WTC11 (cell line): ENCODE measurements around the gene SBF1.

Experiments
- HMGA2 ChIP-seq: fragments of 250-450 bp; sonication (Bioruptor Pico); IDR thresholded peaks from 2 replicates; pipeline ENCODE4 v1.4.0; 2021; ENCODE audit warnings: mild to moderate bottlenecking, moderate library complexity
- JAZF1 ChIP-seq: fragments of 250-450 bp; sonication (Bioruptor Pico); IDR thresholded peaks from 2 replicates; pipeline ENCODE4 v1.9.0; 2021; ENCODE audit warnings: moderate library complexity, mild to moderate bottlenecking, inconsistent platforms
- NR2C2 ChIP-seq: sonication (generic); formaldehyde crosslinking; IDR thresholded peaks from 2 replicates; pipeline ENCODE4 v1.8.0; 2022; ENCODE audit warnings: mild to moderate bottlenecking, missing genetic modification reagents
- SP1 ChIP-seq: sonication (generic); formaldehyde crosslinking; conservative IDR thresholded peaks from 2 replicates; pipeline ENCODE4 v1.8.1; 2022; ENCODE audit warnings: missing genetic modification reagents
- TF ChIP-seq, protein P1 (sequence below): fragments of 200-600 bp; IDR thresholded peaks from 2 replicates; pipeline ENCODE4 v1.8.0; 2022; ENCODE audit warnings: antibody characterized with exemption
- TF ChIP-seq, protein P2 (sequence below): sonication (generic); formaldehyde crosslinking; IDR thresholded peaks from 2 replicates; pipeline ENCODE4 v1.8.1; 2023; ENCODE audit warnings: mild to moderate bottlenecking, missing genetic modification reagents, moderate library complexity
- TF ChIP-seq, protein P3 (sequence below): sonication (generic); formaldehyde crosslinking; IDR thresholded peaks from 2 replicates; pipeline ENCODE4 v1.8.1; 2022; ENCODE audit warnings: low read depth, mild to moderate bottlenecking, moderate library complexity, missing genetic modification reagents, borderline replicate concordance
- TF ChIP-seq, protein P4 (sequence below): sonication (generic); formaldehyde crosslinking; IDR thresholded peaks from 2 replicates; pipeline ENCODE4 v1.8.0; 2022; ENCODE audit warnings: mild to moderate bottlenecking, missing genetic modification reagents

DNA sequence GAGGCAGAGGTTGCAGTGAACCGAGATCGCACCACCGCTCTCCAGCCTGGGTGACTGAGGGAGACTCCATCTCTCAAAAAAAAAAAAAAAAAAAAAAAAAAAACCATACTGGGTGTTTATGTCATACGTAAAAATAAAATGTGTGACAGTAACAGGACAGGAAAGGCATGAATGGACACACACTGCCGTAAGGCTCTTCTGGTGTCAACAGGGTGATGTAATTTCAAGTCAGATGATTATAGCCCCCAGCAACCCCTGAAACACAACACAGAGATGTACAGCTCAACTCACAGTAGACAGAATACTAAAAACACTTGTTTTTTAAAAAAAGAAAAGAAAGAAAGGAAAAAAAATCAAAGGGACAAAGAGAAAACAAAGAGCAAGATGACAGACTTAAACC lies 22.2 kb downstream of the SBF1 start:
- no peak for TF ChIP-seq HMGA2 (CRISPR knock-in tag)
- TF ChIP-seq SP1 (CRISPR knock-in tag), result no peak
- TF ChIP-seq, protein P1, sequence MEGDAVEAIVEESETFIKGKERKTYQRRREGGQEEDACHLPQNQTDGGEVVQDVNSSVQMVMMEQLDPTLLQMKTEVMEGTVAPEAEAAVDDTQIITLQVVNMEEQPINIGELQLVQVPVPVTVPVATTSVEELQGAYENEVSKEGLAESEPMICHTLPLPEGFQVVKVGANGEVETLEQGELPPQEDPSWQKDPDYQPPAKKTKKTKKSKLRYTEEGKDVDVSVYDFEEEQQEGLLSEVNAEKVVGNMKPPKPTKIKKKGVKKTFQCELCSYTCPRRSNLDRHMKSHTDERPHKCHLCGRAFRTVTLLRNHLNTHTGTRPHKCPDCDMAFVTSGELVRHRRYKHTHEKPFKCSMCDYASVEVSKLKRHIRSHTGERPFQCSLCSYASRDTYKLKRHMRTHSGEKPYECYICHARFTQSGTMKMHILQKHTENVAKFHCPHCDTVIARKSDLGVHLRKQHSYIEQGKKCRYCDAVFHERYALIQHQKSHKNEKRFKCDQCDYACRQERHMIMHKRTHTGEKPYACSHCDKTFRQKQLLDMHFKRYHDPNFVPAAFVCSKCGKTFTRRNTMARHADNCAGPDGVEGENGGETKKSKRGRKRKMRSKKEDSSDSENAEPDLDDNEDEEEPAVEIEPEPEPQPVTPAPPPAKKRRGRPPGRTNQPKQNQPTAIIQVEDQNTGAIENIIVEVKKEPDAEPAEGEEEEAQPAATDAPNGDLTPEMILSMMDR, result no peak
- TF ChIP-seq, protein P2, sequence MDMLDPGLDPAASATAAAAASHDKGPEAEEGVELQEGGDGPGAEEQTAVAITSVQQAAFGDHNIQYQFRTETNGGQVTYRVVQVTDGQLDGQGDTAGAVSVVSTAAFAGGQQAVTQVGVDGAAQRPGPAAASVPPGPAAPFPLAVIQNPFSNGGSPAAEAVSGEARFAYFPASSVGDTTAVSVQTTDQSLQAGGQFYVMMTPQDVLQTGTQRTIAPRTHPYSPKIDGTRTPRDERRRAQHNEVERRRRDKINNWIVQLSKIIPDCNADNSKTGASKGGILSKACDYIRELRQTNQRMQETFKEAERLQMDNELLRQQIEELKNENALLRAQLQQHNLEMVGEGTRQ, result no peak
- TF ChIP-seq, protein P3, sequence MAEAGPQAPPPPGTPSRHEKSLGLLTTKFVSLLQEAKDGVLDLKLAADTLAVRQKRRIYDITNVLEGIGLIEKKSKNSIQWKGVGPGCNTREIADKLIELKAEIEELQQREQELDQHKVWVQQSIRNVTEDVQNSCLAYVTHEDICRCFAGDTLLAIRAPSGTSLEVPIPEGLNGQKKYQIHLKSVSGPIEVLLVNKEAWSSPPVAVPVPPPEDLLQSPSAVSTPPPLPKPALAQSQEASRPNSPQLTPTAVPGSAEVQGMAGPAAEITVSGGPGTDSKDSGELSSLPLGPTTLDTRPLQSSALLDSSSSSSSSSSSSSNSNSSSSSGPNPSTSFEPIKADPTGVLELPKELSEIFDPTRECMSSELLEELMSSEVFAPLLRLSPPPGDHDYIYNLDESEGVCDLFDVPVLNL (CRISPR knock-in tag), result no peak
- TF ChIP-seq JAZF1, result no peak
- TF ChIP-seq, protein P4, sequence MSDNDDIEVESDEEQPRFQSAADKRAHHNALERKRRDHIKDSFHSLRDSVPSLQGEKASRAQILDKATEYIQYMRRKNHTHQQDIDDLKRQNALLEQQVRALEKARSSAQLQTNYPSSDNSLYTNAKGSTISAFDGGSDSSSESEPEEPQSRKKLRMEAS (CRISPR knock-in tag), result no peak
- TF ChIP-seq NR2C2 (CRISPR knock-in tag), result no peak
